SU-DHL-6 (cell line): Measurements from ENCODE around the gene F2.

Source experiments
- CTCF ChIP-seq: fragments of 200-600 bp; sonication (generic); IDR thresholded peaks from one replicate; pipeline ENCODE4 v1.5.1; 2017; ENCODE audit warnings: antibody characterized with exemption, mild to moderate bottlenecking, low read length, moderate library complexity; ENCODE audit not compliant: insufficient read depth, poor library complexity, severe bottlenecking
- EZH2phosphoT487 ChIP-seq: fragments of 200-600 bp; sonication (generic), shearing (Covaris generic); conservative IDR thresholded peaks from 2 replicates; pipeline ENCODE4 v1.6.1; 2018; ENCODE audit warnings: mild to moderate bottlenecking, antibody characterized with exemption, low read length, moderate library complexity, mixed read lengths

GRCh38 chr11:46725338-46726205 is 6.6 kb downstream of the F2 start:
- no peak for TF ChIP-seq CTCF
- no peak for TF ChIP-seq EZH2phosphoT487
